ENCODE results near the gene NIPSNAP2. TPM values are rescaled to one million over a fixed set of nuclear protein-coding genes. Genes with fewer than 3 reads are reported as not detected.

The NIPSNAP2 gene
- total and polyA plus RNA-seq, 2 of the 13 experiments (the other 11 are each of a cell fraction or from before 2014, with no cell fraction given) = 40.3 to 61.5 TPM

DNA sequence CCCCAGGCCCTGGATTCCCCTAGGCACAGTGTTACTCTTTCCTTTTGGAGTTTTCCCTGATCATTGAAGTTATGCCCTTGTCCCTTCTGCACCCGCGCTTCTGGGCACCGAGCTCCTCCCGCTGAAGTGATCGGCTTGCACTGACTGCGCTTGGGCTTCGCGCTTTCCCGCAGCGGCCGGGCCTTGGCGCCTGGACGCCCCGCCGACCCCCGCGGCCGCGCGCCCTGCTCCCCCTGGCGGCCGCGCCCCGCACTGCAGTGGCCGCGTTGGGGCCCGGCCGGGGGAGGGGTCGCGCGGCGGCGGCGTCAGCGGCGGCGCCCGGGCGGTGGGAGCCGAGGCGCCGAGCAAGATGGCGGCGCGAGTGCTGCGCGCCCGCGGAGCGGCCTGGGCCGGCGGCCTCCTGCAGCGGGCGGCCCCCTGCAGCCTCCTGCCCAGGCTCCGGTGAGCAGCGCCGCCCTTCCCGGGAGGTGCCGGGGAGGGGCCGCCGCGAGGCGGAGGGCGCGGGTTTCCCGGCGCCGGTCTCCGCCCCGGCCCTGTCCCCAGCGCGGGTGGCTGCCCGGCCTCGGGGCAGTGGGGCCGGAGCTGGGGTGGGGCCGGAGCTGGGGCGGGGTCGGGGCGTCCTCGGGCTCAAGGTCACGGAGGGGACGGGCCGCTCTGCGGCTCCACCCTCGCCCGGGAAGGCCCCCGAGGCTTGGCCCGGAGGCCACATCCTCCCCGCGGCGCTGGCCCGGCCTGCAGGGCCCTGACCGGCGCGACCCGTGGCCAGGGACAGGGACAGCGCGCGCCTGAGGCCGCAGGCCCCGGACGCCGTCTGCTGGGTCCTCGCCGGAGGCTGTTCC is at the start of gene NIPSNAP2 (continued):
- TF ChIP-seq, protein P1, sequence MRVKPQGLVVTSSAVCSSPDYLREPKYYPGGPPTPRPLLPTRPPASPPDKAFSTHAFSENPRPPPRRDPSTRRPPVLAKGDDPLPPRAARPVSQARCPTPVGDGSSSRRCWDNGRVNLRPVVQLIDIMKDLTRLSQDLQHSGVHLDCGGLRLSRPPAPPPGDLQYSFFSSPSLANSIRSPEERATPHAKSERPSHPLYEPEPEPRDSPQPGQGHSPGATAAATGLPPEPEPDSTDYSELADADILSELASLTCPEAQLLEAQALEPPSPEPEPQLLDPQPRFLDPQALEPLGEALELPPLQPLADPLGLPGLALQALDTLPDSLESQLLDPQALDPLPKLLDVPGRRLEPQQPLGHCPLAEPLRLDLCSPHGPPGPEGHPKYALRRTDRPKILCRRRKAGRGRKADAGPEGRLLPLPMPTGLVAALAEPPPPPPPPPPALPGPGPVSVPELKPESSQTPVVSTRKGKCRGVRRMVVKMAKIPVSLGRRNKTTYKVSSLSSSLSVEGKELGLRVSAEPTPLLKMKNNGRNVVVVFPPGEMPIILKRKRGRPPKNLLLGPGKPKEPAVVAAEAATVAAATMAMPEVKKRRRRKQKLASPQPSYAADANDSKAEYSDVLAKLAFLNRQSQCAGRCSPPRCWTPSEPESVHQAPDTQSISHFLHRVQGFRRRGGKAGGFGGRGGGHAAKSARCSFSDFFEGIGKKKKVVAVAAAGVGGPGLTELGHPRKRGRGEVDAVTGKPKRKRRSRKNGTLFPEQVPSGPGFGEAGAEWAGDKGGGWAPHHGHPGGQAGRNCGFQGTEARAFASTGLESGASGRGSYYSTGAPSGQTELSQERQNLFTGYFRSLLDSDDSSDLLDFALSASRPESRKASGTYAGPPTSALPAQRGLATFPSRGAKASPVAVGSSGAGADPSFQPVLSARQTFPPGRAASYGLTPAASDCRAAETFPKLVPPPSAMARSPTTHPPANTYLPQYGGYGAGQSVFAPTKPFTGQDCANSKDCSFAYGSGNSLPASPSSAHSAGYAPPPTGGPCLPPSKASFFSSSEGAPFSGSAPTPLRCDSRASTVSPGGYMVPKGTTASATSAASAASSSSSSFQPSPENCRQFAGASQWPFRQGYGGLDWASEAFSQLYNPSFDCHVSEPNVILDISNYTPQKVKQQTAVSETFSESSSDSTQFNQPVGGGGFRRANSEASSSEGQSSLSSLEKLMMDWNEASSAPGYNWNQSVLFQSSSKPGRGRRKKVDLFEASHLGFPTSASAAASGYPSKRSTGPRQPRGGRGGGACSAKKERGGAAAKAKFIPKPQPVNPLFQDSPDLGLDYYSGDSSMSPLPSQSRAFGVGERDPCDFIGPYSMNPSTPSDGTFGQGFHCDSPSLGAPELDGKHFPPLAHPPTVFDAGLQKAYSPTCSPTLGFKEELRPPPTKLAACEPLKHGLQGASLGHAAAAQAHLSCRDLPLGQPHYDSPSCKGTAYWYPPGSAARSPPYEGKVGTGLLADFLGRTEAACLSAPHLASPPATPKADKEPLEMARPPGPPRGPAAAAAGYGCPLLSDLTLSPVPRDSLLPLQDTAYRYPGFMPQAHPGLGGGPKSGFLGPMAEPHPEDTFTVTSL (CRISPR knock-in tag; IDR thresholded peaks at IDR 0.05; ENCODE audit: borderline replicate concordance) = no peak
- peak; percentile 93 for TF ChIP-seq RBFOX2 (IDR thresholded peaks at IDR 0.05; ENCODE audit: low read depth, low read length)
- no peak for TF ChIP-seq ZNF557 (CRISPR knock-in tag; IDR thresholded peaks at IDR 0.05)
- no peak for TF ChIP-seq ATF5 (CRISPR knock-in tag; IDR thresholded peaks at IDR 0.05; ENCODE audit: low read depth)
- TF ChIP-seq KDM2A (CRISPR knock-in tag; IDR thresholded peaks at IDR 0.05; ENCODE audit: borderline replicate concordance, low read depth) = peak; percentile 75; the same call in 1 of the 2 replicates
- no peak for TF ChIP-seq ZBTB4 (CRISPR knock-in tag; IDR thresholded peaks at IDR 0.05; ENCODE audit: borderline replicate concordance)
- peak; percentile 28 for TF ChIP-seq TEAD3 (CRISPR knock-in tag; optimal IDR thresholded peaks at IDR 0.05; ENCODE audit: borderline replicate concordance)
- no peak for TF ChIP-seq ZKSCAN5 (CRISPR knock-in tag; IDR thresholded peaks at IDR 0.05)
- 0 out of 2 replicates have a peak, but pooled peaks have one; percentile 36 for TF ChIP-seq HBP1 (CRISPR knock-in tag; IDR thresholded peaks at IDR 0.05; ENCODE audit: low read depth)
- no peak for TF ChIP-seq ZNF3 (CRISPR knock-in tag; IDR thresholded peaks at IDR 0.05)
- TF ChIP-seq SP5 (CRISPR knock-in tag; IDR thresholded peaks at IDR 0.05; ENCODE audit: borderline replicate concordance, low read depth) = peak; percentile 81
- no peak for TF ChIP-seq ZNF251 (CRISPR knock-in tag; IDR thresholded peaks at IDR 0.05)
- TF ChIP-seq SRF (IDR thresholded peaks at IDR 0.05; ENCODE audit: low read depth, low read length) = no peak
- TF ChIP-seq, protein P2, sequence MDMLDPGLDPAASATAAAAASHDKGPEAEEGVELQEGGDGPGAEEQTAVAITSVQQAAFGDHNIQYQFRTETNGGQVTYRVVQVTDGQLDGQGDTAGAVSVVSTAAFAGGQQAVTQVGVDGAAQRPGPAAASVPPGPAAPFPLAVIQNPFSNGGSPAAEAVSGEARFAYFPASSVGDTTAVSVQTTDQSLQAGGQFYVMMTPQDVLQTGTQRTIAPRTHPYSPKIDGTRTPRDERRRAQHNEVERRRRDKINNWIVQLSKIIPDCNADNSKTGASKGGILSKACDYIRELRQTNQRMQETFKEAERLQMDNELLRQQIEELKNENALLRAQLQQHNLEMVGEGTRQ (IDR thresholded peaks at IDR 0.05; ENCODE audit: low read depth, low read length) = no peak
- TF ChIP-seq, protein P2 (CRISPR knock-in tag; IDR thresholded peaks at IDR 0.05; ENCODE audit: borderline replicate concordance) = no peak
